Breast epithelium (tissue), 4 donors: ENCODE data around the gene SUMF2. TPM values are rescaled to one million over a fixed set of nuclear protein-coding genes. Genes with fewer than 3 reads are reported as not detected.
"Not testable (repeated sequence)": the region's sequence is repeated elsewhere in the genome, so short reads cannot be mapped to it uniquely, and the experiment has no call there.

Experiments used
- DNase-seq, 2 donors: peaks; one replicate each; pipeline ENCODE4 v3.0.0-alpha.2; 2019; ENCODE audit warnings: low spot score in 2 of 2
- H3K27ac ChIP-seq, 2 donors: fragments of 200-600 bp; sonication (generic) in 1 of 2; one replicate each; pipeline ENCODE4 v1.5.1; 2016 to 2019; ENCODE audit warnings: mild to moderate bottlenecking in 1 of 2
- H3K27me3 ChIP-seq, 2 donors: fragments of 200-600 bp; sonication (generic) in 1 of 2; one replicate each; pipeline versions ENCODE4 v1.5.1 to v1.6.0; 2017 to 2019; ENCODE audit warnings: control low read depth in 1 of 2, mild to moderate bottlenecking in 1 of 2
- H3K36me3 ChIP-seq: fragments of 200-600 bp; one replicate; pipeline ENCODE4 v1.5.1; 2019
- H3K4me1 ChIP-seq, 2 donors: fragments of 200-600 bp; sonication (generic); one replicate each; pipeline ENCODE4 v1.5.1; 2016 to 2019; ENCODE audit warnings: control low read depth in 1 of 2
- H3K4me3 ChIP-seq, 3 donors: fragments of 200-600 bp; sonication (generic); 1 replicate in 2 of 3; 2 replicates in 1 of 3; pipeline ENCODE4 v1.5.1; 2016 to 2019; ENCODE audit warnings: mild to moderate bottlenecking in 3 of 3, moderate library complexity in 2 of 3
- H3K9me3 ChIP-seq, 2 donors: fragments of 200-600 bp; sonication (generic) in 1 of 2; one replicate each; pipeline ENCODE4 v1.5.1; 2016 to 2019; ENCODE audit warnings: control low read depth in 1 of 2
- POLR2A ChIP-seq: fragments of 450-650 bp; IDR thresholded peaks from one replicate; pipeline ENCODE4 v1.6.1; 2016; ENCODE audit warnings: antibody characterized with exemption, mild to moderate bottlenecking, moderate library complexity
- POLR2AphosphoS5 ChIP-seq, 3 donors: sonication (generic); formaldehyde crosslinking; IDR thresholded peaks; one replicate each; pipeline ENCODE4 v1.6.1; 2017; ENCODE audit warnings: antibody characterized with exemption in 3 of 3
- intact Hi-C: fragments of 100-400 bp; cut with DNase I; formaldehyde crosslinking; loops from one replicate; pipeline ENCODE4 v1.15.1; 2023; ENCODE audit warnings: low total_unique reads
- total RNA-seq, 3 donors: library from RNA; depleted of rRNA; stranded (reverse); fragments of >200 nt; gene quantifications; one replicate each; pipeline ENCODE4 v1.1.0, GENCODE V29; 2016
- TF ChIP-seq, protein P1 (sequence below), 3 donors: fragments of 450-650 bp; IDR thresholded peaks; one replicate each; pipeline ENCODE4 v1.5.1; 2016 to 2017; ENCODE audit warnings: antibody characterized with exemption in 3 of 3, mild to moderate bottlenecking in 3 of 3, moderate library complexity in 3 of 3

Gene SUMF2
- total RNA-seq, 3 donors from 2014 or later, result 123 to 131 (median 127) TPM

DNA sequence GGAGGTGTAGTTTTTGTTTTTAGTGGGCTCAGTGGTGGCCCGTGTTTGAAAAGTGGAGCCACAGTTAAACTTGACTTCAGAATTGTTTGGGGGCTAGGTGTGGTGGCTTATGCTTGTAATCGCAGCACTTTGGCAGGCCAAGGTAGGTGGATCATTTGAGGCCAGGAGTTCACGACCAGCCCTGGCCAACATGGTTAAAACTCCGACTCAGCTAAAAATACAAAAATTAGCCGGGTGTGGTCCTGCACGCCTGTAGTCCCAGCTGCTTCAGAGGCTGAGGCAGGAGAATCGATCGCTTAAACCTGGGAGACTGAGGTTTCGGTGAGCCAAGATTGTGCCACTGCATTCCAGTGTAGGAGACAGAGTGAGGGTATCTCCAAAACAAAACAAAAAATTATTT lies 10.7 kb upstream of the SUMF2 start:
- DNase-seq, result no peak
- intact Hi-C loops, result no loop called here
- H3K9me3 ChIP-seq, result no peaks in the 10 kb centered on the region
- peaks cover 0 to 6% of the 10 kb centered on the region in 2 donors for H3K4me1 ChIP-seq
- H3K4me3 ChIP-seq, result no peak overlapping the region
- H3K27ac ChIP-seq, result no peak overlapping the region
- no peaks in the 10 kb centered on the region for H3K36me3 ChIP-seq
- H3K27me3 ChIP-seq, result no peaks in the 10 kb centered on the region
- TF ChIP-seq POLR2AphosphoS5 (IDR thresholded peaks at IDR 0.05) (no peak), POLR2A (no peak)
- TF ChIP-seq, protein P1, sequence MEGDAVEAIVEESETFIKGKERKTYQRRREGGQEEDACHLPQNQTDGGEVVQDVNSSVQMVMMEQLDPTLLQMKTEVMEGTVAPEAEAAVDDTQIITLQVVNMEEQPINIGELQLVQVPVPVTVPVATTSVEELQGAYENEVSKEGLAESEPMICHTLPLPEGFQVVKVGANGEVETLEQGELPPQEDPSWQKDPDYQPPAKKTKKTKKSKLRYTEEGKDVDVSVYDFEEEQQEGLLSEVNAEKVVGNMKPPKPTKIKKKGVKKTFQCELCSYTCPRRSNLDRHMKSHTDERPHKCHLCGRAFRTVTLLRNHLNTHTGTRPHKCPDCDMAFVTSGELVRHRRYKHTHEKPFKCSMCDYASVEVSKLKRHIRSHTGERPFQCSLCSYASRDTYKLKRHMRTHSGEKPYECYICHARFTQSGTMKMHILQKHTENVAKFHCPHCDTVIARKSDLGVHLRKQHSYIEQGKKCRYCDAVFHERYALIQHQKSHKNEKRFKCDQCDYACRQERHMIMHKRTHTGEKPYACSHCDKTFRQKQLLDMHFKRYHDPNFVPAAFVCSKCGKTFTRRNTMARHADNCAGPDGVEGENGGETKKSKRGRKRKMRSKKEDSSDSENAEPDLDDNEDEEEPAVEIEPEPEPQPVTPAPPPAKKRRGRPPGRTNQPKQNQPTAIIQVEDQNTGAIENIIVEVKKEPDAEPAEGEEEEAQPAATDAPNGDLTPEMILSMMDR (IDR thresholded peaks at IDR 0.05), result no peak

DNA sequence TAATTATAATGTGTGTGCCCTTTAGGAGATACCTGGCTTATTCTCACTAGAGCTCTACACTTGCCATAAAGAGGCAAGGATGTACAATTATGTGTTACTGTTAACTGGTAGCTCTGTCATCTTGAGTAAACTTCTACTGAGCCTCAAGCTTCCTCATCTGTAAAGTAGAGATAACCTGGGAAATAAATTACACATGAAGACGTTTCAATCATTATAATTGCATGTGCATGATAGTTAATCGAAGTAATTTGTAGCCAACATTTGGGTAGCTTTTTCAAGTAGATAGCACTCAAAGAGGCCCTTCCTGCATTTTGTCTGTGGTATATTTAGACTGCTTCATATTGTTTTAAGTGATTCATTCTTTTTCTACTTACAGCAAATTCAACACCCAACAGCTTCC lies 10.1 kb upstream of the SUMF2 start:
- no peak for DNase-seq
- no peaks in the 10 kb centered on the region for H3K9me3 ChIP-seq
- no peak overlapping the region for H3K27ac ChIP-seq
- no peaks in the 10 kb centered on the region for H3K36me3 ChIP-seq
- intact Hi-C loops, result no loop called here
- no peak for TF ChIP-seq POLR2AphosphoS5 (IDR thresholded peaks at IDR 0.05)
- H3K4me1 ChIP-seq, result peaks cover 0 to 6% of the 10 kb centered on the region in 2 donors
- H3K4me3 ChIP-seq, result no peak overlapping the region
- no peaks in the 10 kb centered on the region for H3K27me3 ChIP-seq

DNA sequence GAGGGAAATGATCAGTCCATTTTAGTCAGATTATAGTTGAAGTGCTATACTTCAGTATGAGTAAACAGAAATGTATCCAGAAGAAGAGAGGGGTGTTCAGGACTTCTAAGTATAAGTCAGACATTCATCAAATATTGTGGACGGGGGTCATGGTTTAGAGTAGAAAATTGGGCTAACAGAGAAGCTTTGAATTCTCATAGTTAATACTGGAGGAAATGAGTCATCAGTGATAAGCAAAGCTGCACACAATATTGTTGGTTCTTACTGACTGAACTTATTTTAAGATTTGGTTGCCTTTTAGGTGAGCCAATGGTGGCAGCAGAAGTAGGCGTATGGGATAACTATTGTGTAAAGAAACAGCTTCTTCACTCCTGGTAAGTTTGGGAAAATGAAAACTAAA lies 1.7 kb upstream of the SUMF2 start:
- no peak overlapping the region for H3K4me3 ChIP-seq
- TF ChIP-seq POLR2A (no peak), POLR2AphosphoS5 (IDR thresholded peaks at IDR 0.05) (no peak)
- TF ChIP-seq, protein P1 (IDR thresholded peaks at IDR 0.05), result no peak
- no peaks in the 10 kb centered on the region for H3K36me3 ChIP-seq
- no peaks in the 10 kb centered on the region for H3K27me3 ChIP-seq
- no peak for DNase-seq
- H3K4me1 ChIP-seq, result no peaks in the 10 kb centered on the region
- intact Hi-C loops, result no loop called here
- H3K9me3 ChIP-seq, result no peaks in the 10 kb centered on the region
- H3K27ac ChIP-seq, result no peak overlapping the region

DNA sequence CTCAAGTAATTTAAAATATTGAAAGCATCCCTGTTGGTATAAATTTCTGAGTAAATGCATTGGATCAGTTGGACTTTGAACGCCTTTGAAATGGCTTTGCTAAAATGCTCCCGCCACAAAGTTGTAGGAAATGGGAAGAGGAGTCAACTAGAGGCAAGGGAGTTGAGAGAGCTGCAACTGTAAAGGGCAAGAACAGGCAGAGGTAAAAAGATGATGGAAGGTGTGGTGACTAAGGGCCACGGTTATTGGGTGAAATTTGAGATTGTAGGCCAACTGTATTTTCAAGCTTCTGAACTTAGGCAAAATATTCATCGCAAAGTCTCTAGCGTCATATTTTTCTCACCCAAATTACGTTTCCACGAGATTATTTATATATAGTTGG lies 595 bp upstream of the SUMF2 start:
- Histone ChIP-seq H3K4me1 (no peaks in the 10 kb centered on the region), H3K27ac (peak overlapping the region; percentile 87 to 95), H3K9me3 (no peaks in the 10 kb centered on the region), H3K36me3 (no peaks in the 10 kb centered on the region), H3K27me3 (no peaks in the 10 kb centered on the region), H3K4me3 (peak overlapping the region; percentile 81 to 85 (median 81))
- intact Hi-C loops, result no loop called here
- no peak for TF ChIP-seq POLR2AphosphoS5 (IDR thresholded peaks at IDR 0.05)
- no peak for TF ChIP-seq POLR2A
- TF ChIP-seq, protein P1 (IDR thresholded peaks at IDR 0.05), result no peak
- no peak for DNase-seq

DNA sequence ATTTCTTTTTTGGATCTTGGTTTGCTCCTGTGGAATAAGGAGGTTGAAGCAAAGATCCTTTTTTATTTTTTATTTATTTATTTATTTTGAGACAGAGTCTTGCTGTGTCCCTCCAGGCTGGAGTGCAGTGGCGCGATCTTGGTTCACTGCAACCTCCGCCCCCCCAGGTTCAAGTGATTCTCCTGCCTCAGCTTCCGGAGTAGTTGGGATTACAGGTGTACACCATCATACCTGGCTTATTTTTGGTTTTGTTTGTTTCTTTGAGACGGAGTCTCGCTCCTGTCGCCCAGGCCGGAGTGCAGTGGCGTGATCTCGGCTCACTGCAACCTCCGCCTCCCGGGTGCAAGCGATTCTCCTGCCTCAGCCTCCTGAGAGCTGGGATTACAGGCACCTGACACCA lies 2.3 kb downstream of the SUMF2 start:
- H3K36me3 ChIP-seq, intact Hi-C loops, H3K4me3 ChIP-seq, H3K27me3 ChIP-seq, H3K27ac ChIP-seq, DNase-seq, H3K9me3 ChIP-seq, H3K4me1 ChIP-seq: not testable (repeated sequence)

DNA sequence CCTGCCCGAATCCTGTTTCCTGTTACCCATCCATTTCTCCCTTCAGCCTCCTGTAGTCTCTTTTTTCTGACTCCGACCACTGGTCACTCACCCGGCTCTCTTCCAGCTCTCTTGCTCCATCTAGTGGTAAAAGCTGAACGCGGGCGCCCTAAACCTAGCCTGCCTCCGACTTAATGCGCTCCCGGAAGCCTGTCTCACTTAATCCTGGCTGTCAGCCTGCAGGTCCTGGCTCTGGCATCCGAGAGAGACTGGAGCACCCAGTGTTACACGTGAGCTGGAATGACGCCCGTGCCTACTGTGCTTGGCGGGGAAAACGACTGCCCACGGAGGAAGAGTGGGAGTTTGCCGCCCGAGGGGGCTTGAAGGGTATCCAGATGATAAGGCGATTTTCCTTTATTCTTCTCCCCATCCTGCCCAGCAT lies 10.3 kb downstream of the SUMF2 start:
- TF ChIP-seq, protein P1 (IDR thresholded peaks at IDR 0.05), result peak; percentile 66 to 93 (median 89)
- no peak for TF ChIP-seq POLR2A
- TF ChIP-seq POLR2AphosphoS5 (IDR thresholded peaks at IDR 0.05), result peak in 1 of 3 donors; percentile 28
- H3K27me3 ChIP-seq, result no peaks in the 10 kb centered on the region
- peaks cover 3 to 9% of the 10 kb centered on the region in 2 donors for H3K4me1 ChIP-seq
- peak overlapping the region; percentile 74 to 80 for H3K27ac ChIP-seq
- no peaks in the 10 kb centered on the region for H3K9me3 ChIP-seq
- intact Hi-C loops, result no loop called here
- H3K36me3 ChIP-seq, result no peaks in the 10 kb centered on the region
- no peak overlapping the region for H3K4me3 ChIP-seq
- DNase-seq, result peak; percentile 92 to 94
